Aorta (tissue), 5 donors: Measurements from ENCODE around the gene SLAMF1. TPM values are rescaled to one million over a fixed set of nuclear protein-coding genes. Genes with fewer than 3 reads are reported as not detected.

Source experiments
- ATAC-seq: fragments of 200-7000 bp; cut with Tn5 transposase; one replicate; pipeline ENCODE4 v1.9.1; 2022; ENCODE audit warnings: moderate library complexity; ENCODE audit not compliant: low FRiP score
- DNase-seq, 2 donors: peaks; one replicate each; pipeline ENCODE4 v3.0.0-alpha.2; 2020
- H3K27ac ChIP-seq, 2 donors: one replicate each; pipeline ENCODE4 v1.5.1; 2013; ENCODE audit warnings: low read length in 2 of 2, mild to moderate bottlenecking in 2 of 2, moderate library complexity in 2 of 2, control low read depth in 1 of 2, inconsistent platforms in 1 of 2, low read depth in 1 of 2
- H3K27me3 ChIP-seq, 2 donors: one replicate each; pipeline ENCODE4 v1.6.1; 2013; ENCODE audit warnings: control low read depth in 1 of 2, low read length in 1 of 2, mild to moderate bottlenecking in 1 of 2, moderate library complexity in 1 of 2; ENCODE audit not compliant: insufficient read depth in 2 of 2, control insufficient read depth in 1 of 2
- H3K36me3 ChIP-seq, 2 donors: one replicate each; pipeline ENCODE4 v1.6.1; 2013; ENCODE audit warnings: control low read depth in 1 of 2, low read length in 1 of 2, mild to moderate bottlenecking in 1 of 2; ENCODE audit not compliant: insufficient read depth in 2 of 2, control insufficient read depth in 1 of 2
- H3K4me1 ChIP-seq, 2 donors: one replicate each; pipeline ENCODE4 v1.6.1; 2013; ENCODE audit warnings: low read length in 2 of 2, control low read depth in 1 of 2, mild to moderate bottlenecking in 1 of 2, moderate library complexity in 1 of 2; ENCODE audit not compliant: insufficient read depth in 2 of 2, control insufficient read depth in 1 of 2
- H3K4me3 ChIP-seq, 2 donors: one replicate each; pipeline ENCODE4 v1.5.1; 2013; ENCODE audit warnings: low read length in 2 of 2, control low read depth in 1 of 2, mild to moderate bottlenecking in 1 of 2
- H3K9me3 ChIP-seq: one replicate; pipeline ENCODE4 v1.6.1; 2013; ENCODE audit warnings: mild to moderate bottlenecking, low read length; ENCODE audit not compliant: control insufficient read depth
- WGBS, 2 donors: extraction: QIAGEN DNeasy Blood & Tissue Kit; methylation state at CpG; one replicate each; pipeline ENCODE4 v1.1.7; 2013; 5-methylcytosine and 5-hydroxymethylcytosine counted together
- intact Hi-C, 2 donors: fragments of 100-400 bp; cut with DNase I; formaldehyde crosslinking; loops; one replicate each; pipeline versions ENCODE4 v1.14.2 to v1.15.0; 2022
- polyA plus RNA-seq, 2 donors: library from polyadenylated mRNA; stranded (reverse); fragments of 200-250 nt; gene quantifications; one replicate each; pipeline ENCODE4 v1.2.3, GENCODE V29; 2013
- total RNA-seq, 2 donors: library from RNA; stranded (reverse); fragmentation: NEBNext Ultra II Directional; extraction: Animal tissue kit (Norgen Biotek cat#: 25700); gene quantifications; one replicate each; pipeline ENCODE4 v1.2.1, GENCODE V29; 2021
- donor health status: healthy with polysubstance abuse.
- donor health status: Bipolar disorder and iron deficiency.
- donor health status: DM: no; HTN: no; CAD: no.
- donor health status: DM: no; HTN: no; CAD: no.
- donor health status: DM: yes; HTN: yes; CAD: no.

SLAMF1 gene
- total and polyA plus RNA-seq, 4 donors: 1.6 to 2.4 TPM; not detected in 2

DNA sequence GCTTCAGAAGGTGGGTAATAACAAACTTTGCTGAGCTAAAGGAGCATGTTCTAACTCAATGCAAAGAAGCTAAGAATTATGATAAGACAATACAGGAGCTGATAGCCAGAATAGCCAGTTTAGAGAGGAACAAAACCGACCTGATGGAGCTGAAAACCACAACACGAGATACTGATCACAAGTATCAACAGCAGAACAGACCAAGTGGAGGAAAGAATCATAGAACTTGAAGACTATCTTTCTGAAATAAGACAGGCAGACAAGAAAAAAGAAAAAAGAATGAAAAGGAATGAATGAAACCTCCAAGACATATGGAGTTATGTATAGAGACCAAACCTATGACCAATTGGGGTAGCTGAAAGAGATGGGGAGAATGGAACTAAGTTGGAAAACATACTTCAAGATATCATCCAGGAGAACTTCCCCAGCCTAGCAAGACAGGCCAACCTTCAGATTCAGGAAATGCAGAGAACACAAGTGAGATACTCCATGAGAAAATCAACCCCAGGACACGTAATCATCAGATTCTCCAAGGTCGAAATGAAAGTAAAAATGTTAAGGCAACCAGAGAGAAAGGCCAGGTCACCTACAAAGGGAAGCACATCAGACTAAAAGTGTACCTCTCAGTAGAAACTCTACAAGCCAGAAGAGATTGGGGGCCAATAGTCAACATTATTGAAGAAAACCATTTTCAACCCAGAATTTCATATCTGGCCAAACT, 88.0 kb downstream of the SLAMF1 start:
- no peak for DNase-seq
- no peaks in the 10 kb centered on the region for H3K36me3 ChIP-seq
- no peaks in the 10 kb centered on the region for H3K27me3 ChIP-seq
- no peak for ATAC-seq
- H3K4me3 ChIP-seq: no peak overlapping the region
- no peak overlapping the region for H3K27ac ChIP-seq
- H3K9me3 ChIP-seq: no peaks in the 10 kb centered on the region
- H3K4me1 ChIP-seq: no peaks in the 10 kb centered on the region
- 75 to 79% methylated on average over 4 of the region's 4 CpGs for WGBS, 2 donors
- intact Hi-C loops: no loop called here

Other genes starting within 250 kb of the SLAMF1 start
- gene VANGL2, start 246.5 kb downstream of the SLAMF1 start, total RNA-seq: 1 to 10 TPM; 1.3 to 4.4 TPM
- under 1 TPM; 0.26 to 0.50 TPM for gene VANGL2, start 246.5 kb downstream of the SLAMF1 start, polyA plus RNA-seq
- gene SLAMF6, start 123.8 kb downstream of the SLAMF1 start, total RNA-seq: 1 to 10 TPM; 1.2 to 1.5 TPM
- 1 to 10 TPM in 1 of 2 donors, not detected in 1; 1.5 TPM for gene SLAMF6, start 123.8 kb downstream of the SLAMF1 start, polyA plus RNA-seq
- 10 to 100 TPM; 10.8 to 22.9 TPM for gene CD84, start 67.5 kb downstream of the SLAMF1 start, total RNA-seq
- gene CD84, start 67.5 kb downstream of the SLAMF1 start, polyA plus RNA-seq: 1 to 10 TPM in 1 of 2 donors, under 1 TPM in 1; 0.41 to 4.1 TPM
- gene CD48, start 64.8 kb upstream of the SLAMF1 start, total RNA-seq: 1 to 10 TPM; 3.6 to 6.8 TPM
- 10 to 100 TPM in 1 of 2 donors, 1 to 10 TPM in 1; 1.7 to 11.3 TPM for gene CD48, start 64.8 kb upstream of the SLAMF1 start, polyA plus RNA-seq
- 1 to 10 TPM; 2.5 to 2.9 TPM for gene SLAMF7, start 92.2 kb upstream of the SLAMF1 start, total RNA-seq
- gene SLAMF7, start 92.2 kb upstream of the SLAMF1 start, polyA plus RNA-seq: 1 to 10 TPM in 1 of 2 donors, not detected in 1; 8.9 TPM
- 1 to 10 TPM in 1 of 2 donors, under 1 TPM in 1; 0.71 to 1.2 TPM for gene LY9, start 149.1 kb upstream of the SLAMF1 start, total RNA-seq
- gene LY9, start 149.1 kb upstream of the SLAMF1 start, polyA plus RNA-seq: 1 to 10 TPM in 1 of 2 donors, under 1 TPM in 1; 0.10 to 2.0 TPM
- gene CD244, start 215.8 kb upstream of the SLAMF1 start, total RNA-seq: 1 to 10 TPM in 1 of 2 donors, under 1 TPM in 1; 0.36 to 1.9 TPM
- gene CD244, start 215.8 kb upstream of the SLAMF1 start, polyA plus RNA-seq: under 1 TPM; 0.26 to 0.75 TPM
- 1 to 10 TPM in 1 of 2 donors, under 1 TPM in 1; 0.78 to 1.8 TPM for gene ITLN1, start 238.1 kb upstream of the SLAMF1 start, total RNA-seq
- gene ITLN1, start 238.1 kb upstream of the SLAMF1 start, polyA plus RNA-seq: 10 to 100 TPM; 58.6 to 72.6 TPM